ENCODE results near the gene GTSE1. TPM values are rescaled to one million over a fixed set of nuclear protein-coding genes. Genes with fewer than 3 reads are reported as not detected.

Gene GTSE1
- total RNA-seq, 1 experiment from 2014 or later = 15.3 TPM

- no peak for DNase-seq
- H4K20me1 ChIP-seq (ENCODE audit: insufficient read depth, low read depth, low read length) = no peaks in the 10 kb centered on the region
Observed at GRCh38 chr22:46379066-46379930, 82.6 kb downstream of the GTSE1 start.

GRCh38 chr22:46380069-46380468 is 83.4 kb downstream of the GTSE1 start:
- Histone ChIP-seq H3K9me2 (replicated peaks; ENCODE audit: insufficient read depth, low read length) (no peaks in the 10 kb centered on the region), H3K36me3 (ENCODE audit: insufficient read depth, low read length) (no peaks in the 10 kb centered on the region), H3K4me2 (ENCODE audit: low read depth, low read length, poor library complexity, severe bottlenecking) (no peak overlapping the region), H3K4me3 (ENCODE audit: low read length) (no peak overlapping the region), H3K27ac (ENCODE audit: low read length) (no peak overlapping the region), H2AFZ (ENCODE audit: low read length) (no peak overlapping the region), H4K20me1 (ENCODE audit: insufficient read depth, low read depth, low read length) (no peaks in the 10 kb centered on the region), H3K27me3 (ENCODE audit: low read length) (no peaks in the 10 kb centered on the region), H3K79me2 (ENCODE audit: low read length) (no peaks in the 10 kb centered on the region), H3K9ac (ENCODE audit: low read length) (no peak overlapping the region), H3K4me1 (ENCODE audit: low read length) (no peaks in the 10 kb centered on the region), H3K9me3 (ENCODE audit: low read length) (peaks cover 5% of the 10 kb centered on the region)
- no peak for DNase-seq

More at GRCh38 chr22:46379066-46379930, 82.6 kb downstream of the GTSE1 start:
- no peak overlapping the region for H3K4me2 ChIP-seq (ENCODE audit: low read depth, low read length, poor library complexity, severe bottlenecking)
- H3K9ac ChIP-seq (ENCODE audit: low read length) = no peak overlapping the region
- H3K27ac ChIP-seq (ENCODE audit: low read length) = no peak overlapping the region
- H3K9me2 ChIP-seq (replicated peaks; ENCODE audit: insufficient read depth, low read length) = no peaks in the 10 kb centered on the region
- no peaks in the 10 kb centered on the region for H3K79me2 ChIP-seq (ENCODE audit: low read length)
- H2AFZ ChIP-seq (ENCODE audit: low read length) = no peak overlapping the region
- H3K36me3 ChIP-seq (ENCODE audit: insufficient read depth, low read length) = no peaks in the 10 kb centered on the region
- no peak overlapping the region for H3K4me3 ChIP-seq (ENCODE audit: low read length)
- peaks cover 5% of the 10 kb centered on the region for H3K9me3 ChIP-seq (ENCODE audit: low read length)
- no peaks in the 10 kb centered on the region for H3K4me1 ChIP-seq (ENCODE audit: low read length)
- no peaks in the 10 kb centered on the region for H3K27me3 ChIP-seq (ENCODE audit: low read length)

Other genes with a start within 250 kb of the GTSE1 start
- gene PPARA, start 146.3 kb upstream of the GTSE1 start, total RNA-seq (2014; rRNA removed; shearing (Covaris generic); ENCODE audit: low replicate concordance) = 18.3 and 23.5 TPM in 2 replicates
- 9.8 and 20.7 TPM in 2 replicates for gene CDPF1, start 46.6 kb upstream of the GTSE1 start, total RNA-seq (2014; rRNA removed; shearing (Covaris generic); ENCODE audit: low replicate concordance)
- gene PKDREJ, start 33.5 kb upstream of the GTSE1 start, total RNA-seq (2014; rRNA removed; shearing (Covaris generic); ENCODE audit: low replicate concordance) = not detected in 2 replicates
- gene TTC38, start 28.9 kb upstream of the GTSE1 start, total RNA-seq (2014; rRNA removed; shearing (Covaris generic); ENCODE audit: low replicate concordance) = 21.9 and 23.3 TPM in 2 replicates
- gene TRMU, start 38.8 kb downstream of the GTSE1 start, total RNA-seq (2014; rRNA removed; shearing (Covaris generic); ENCODE audit: low replicate concordance) = 48.4 and 61.0 TPM in 2 replicates
- 0.11 and 0.51 TPM in 2 replicates for gene CELSR1, start 240.8 kb downstream of the GTSE1 start, total RNA-seq (2014; rRNA removed; shearing (Covaris generic); ENCODE audit: low replicate concordance)